Peyer's patch (tissue), 4 donors: ENCODE measurements around the gene MAZ. TPM values are rescaled to one million over a fixed set of nuclear protein-coding genes. Genes with fewer than 3 reads are reported as not detected.

ENCODE experiments used
- DNase-seq, 3 donors: peaks; one replicate each; pipeline ENCODE4 v3.0.0-alpha.2; 2017 to 2019
- H3K27ac ChIP-seq, 4 donors: fragments of 200-600 bp; sonication (generic); one replicate each; pipeline ENCODE4 v1.5.1; 2016 to 2019
- H3K27me3 ChIP-seq, 2 donors: fragments of 200-600 bp; sonication (generic); one replicate each; pipeline ENCODE4 v1.5.1; 2019
- H3K36me3 ChIP-seq, 3 donors: fragments of 200-600 bp; sonication (generic); one replicate each; pipeline ENCODE4 v1.5.1; 2016 to 2019
- H3K4me1 ChIP-seq, 4 donors: fragments of 200-600 bp; sonication (generic); one replicate each; pipeline ENCODE4 v1.5.1; 2016 to 2019
- H3K4me3 ChIP-seq, 4 donors: fragments of 200-600 bp; sonication (generic); 1 replicate in 3 of 4; 2 replicates in 1 of 4; pipeline ENCODE4 v1.5.1; 2016 to 2019; ENCODE audit warnings: mild to moderate bottlenecking in 1 of 4
- H3K9me3 ChIP-seq, 4 donors: fragments of 200-600 bp; sonication (generic); one replicate each; pipeline ENCODE4 v1.5.1; 2016 to 2019; ENCODE audit warnings: mild to moderate bottlenecking in 1 of 4
- POLR2A ChIP-seq, 2 donors: fragments of 450-650 bp; IDR thresholded peaks; one replicate each; pipeline ENCODE4 v1.5.1; 2017; ENCODE audit warnings: antibody characterized with exemption in 2 of 2, mild to moderate bottlenecking in 2 of 2, moderate library complexity in 2 of 2
- small RNA-seq, 2 donors: library from RNA; depleted of rRNA; stranded (forward); fragments of <200 nt; gene quantifications; one replicate each; pipeline ENCODE3, GENCODE V24; 2016
- total RNA-seq, 4 donors: library from RNA; depleted of rRNA; stranded (reverse); fragments of >200 nt; gene quantifications; one replicate each; pipeline ENCODE4 v1.1.0, GENCODE V29; 2016
- TF ChIP-seq, protein P1 (sequence below), 6 experiments: fragments of 450-650 bp in 4 of 6; fragments of 200-600 bp in 2 of 6; sonication (generic) in 1 of 6; IDR thresholded peaks; one replicate each; pipeline ENCODE4 v1.5.1; 2017 to 2019; ENCODE audit warnings: antibody characterized with exemption in 6 of 6, mild to moderate bottlenecking in 3 of 6, moderate library complexity in 1 of 6

MAZ gene
- total RNA-seq, 4 donors from 2014 or later = 124 to 208 (median 135) TPM

DNA sequence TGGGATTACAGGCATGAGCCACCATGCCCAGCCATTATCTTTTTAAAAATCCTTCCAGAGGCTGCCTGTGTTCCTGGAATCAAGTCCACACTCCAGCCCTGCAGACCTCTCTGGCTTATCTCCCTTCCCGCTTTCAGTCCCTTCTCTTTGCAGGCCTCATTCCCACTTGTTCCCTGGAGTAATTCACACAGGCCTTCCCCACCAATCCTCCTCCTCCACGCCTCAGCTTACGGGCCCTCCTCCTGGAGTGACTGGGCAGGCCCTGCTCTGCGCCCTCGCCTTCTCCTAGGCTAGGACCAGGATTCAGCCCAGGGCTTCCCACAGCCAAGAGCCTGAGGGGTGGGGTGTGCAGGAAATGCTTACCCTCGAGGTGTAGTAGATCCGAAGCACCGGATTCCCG is 53.9 kb downstream of the MAZ start:
- TF ChIP-seq, protein P1, sequence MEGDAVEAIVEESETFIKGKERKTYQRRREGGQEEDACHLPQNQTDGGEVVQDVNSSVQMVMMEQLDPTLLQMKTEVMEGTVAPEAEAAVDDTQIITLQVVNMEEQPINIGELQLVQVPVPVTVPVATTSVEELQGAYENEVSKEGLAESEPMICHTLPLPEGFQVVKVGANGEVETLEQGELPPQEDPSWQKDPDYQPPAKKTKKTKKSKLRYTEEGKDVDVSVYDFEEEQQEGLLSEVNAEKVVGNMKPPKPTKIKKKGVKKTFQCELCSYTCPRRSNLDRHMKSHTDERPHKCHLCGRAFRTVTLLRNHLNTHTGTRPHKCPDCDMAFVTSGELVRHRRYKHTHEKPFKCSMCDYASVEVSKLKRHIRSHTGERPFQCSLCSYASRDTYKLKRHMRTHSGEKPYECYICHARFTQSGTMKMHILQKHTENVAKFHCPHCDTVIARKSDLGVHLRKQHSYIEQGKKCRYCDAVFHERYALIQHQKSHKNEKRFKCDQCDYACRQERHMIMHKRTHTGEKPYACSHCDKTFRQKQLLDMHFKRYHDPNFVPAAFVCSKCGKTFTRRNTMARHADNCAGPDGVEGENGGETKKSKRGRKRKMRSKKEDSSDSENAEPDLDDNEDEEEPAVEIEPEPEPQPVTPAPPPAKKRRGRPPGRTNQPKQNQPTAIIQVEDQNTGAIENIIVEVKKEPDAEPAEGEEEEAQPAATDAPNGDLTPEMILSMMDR (IDR thresholded peaks at IDR 0.05) = no peak
- TF ChIP-seq POLR2A (IDR thresholded peaks at IDR 0.05) = no peak
- H3K27ac ChIP-seq = no peak overlapping the region
- H3K4me1 ChIP-seq = peaks cover 6 to 19% (median 8%) of the 10 kb centered on the region in 4 donors
- H3K36me3 ChIP-seq = peaks cover 0 to 33% (median 0%) of the 10 kb centered on the region in 3 donors
- DNase-seq = no peak
- H3K4me3 ChIP-seq = no peak overlapping the region
- H3K9me3 ChIP-seq = no peaks in the 10 kb centered on the region
- no peaks in the 10 kb centered on the region for H3K27me3 ChIP-seq

Small RNA genes lying within 50 kb of the gene (small RNA-seq; reads per million reads assigned to genes)
- gene AC009133.6 (0 reads per million in 2 donors), gene AC120114.4 (0 reads per million in 2 donors)

Other genes starting within 250 kb of the MAZ start
- 10 to 100 TPM in 1 of 4 donors, 1 to 10 TPM in 3; 2.5 to 14.0 (median 2.8) TPM for gene SPN, start 143.3 kb upstream of the MAZ start, total RNA-seq
- 10 to 100 TPM; 40.4 to 96.3 (median 47.4) TPM for gene QPRT, start 127.3 kb upstream of the MAZ start, total RNA-seq
- gene C16orf54, start 60.5 kb upstream of the MAZ start, total RNA-seq = 1 to 10 TPM; 2.2 to 9.9 (median 3.6) TPM
- gene ZG16, start 28.3 kb upstream of the MAZ start, total RNA-seq = 100 to 1,000 TPM in 3 of 4 donors, 1 to 10 TPM in 1; 9.9 to 585 (median 158) TPM
- 100 to 1,000 TPM in 2 of 4 donors, 10 to 100 TPM in 2; 31.9 to 157 (median 72.8) TPM for gene KIF22, start 15.8 kb upstream of the MAZ start, total RNA-seq
- gene PRRT2, start 5.7 kb downstream of the MAZ start, total RNA-seq = 1 to 10 TPM in 2 of 4 donors, under 1 TPM in 1, not detected in 1; 0.95 to 3.3 (median 2.5) TPM
- 10 to 100 TPM; 39.5 to 50.3 (median 48.3) TPM for gene PAGR1, start 9.6 kb downstream of the MAZ start, total RNA-seq
- gene MVP, start 13.9 kb downstream of the MAZ start, total RNA-seq = 100 to 1,000 TPM; 222 to 709 (median 645) TPM
- 100 to 1,000 TPM in 1 of 4 donors, 10 to 100 TPM in 3; 39.6 to 122 (median 91.2) TPM for gene CDIPT, start 56.7 kb downstream of the MAZ start, total RNA-seq
- 10 to 100 TPM in 2 of 4 donors, 1 to 10 TPM in 2; 1.7 to 14.2 (median 10.6) TPM for gene SEZ6L2, start 93.0 kb downstream of the MAZ start, total RNA-seq
- under 1 TPM in 1 of 4 donors, not detected in 3; 0.53 TPM for gene ASPHD1, start 94.0 kb downstream of the MAZ start, total RNA-seq
- gene KCTD13, start 119.7 kb downstream of the MAZ start, total RNA-seq = 10 to 100 TPM; 38.8 to 98.1 (median 48.7) TPM
- 100 to 1,000 TPM; 103 to 201 (median 170) TPM for gene TMEM219, start 155.6 kb downstream of the MAZ start, total RNA-seq
- 100 to 1,000 TPM in 1 of 4 donors, 10 to 100 TPM in 3; 78.1 to 123 (median 90.9) TPM for gene TAOK2, start 167.3 kb downstream of the MAZ start, total RNA-seq
- 10 to 100 TPM in 3 of 4 donors, 1 to 10 TPM in 1; 5.8 to 15.1 (median 13.1) TPM for gene HIRIP3, start 189.1 kb downstream of the MAZ start, total RNA-seq
- gene INO80E, start 189.7 kb downstream of the MAZ start, total RNA-seq = 10 to 100 TPM; 46.6 to 85.8 (median 75.9) TPM
- gene DOC2A, start 204.5 kb downstream of the MAZ start, total RNA-seq = 1 to 10 TPM in 3 of 4 donors, not detected in 1; 2.5 to 4.9 (median 2.9) TPM
- not detected for gene C16orf92, start 216.7 kb downstream of the MAZ start, total RNA-seq
- gene TLCD3B, start 224.7 kb downstream of the MAZ start, total RNA-seq = not detected